ENCODE measurements around the gene PTPN2.

DNA sequence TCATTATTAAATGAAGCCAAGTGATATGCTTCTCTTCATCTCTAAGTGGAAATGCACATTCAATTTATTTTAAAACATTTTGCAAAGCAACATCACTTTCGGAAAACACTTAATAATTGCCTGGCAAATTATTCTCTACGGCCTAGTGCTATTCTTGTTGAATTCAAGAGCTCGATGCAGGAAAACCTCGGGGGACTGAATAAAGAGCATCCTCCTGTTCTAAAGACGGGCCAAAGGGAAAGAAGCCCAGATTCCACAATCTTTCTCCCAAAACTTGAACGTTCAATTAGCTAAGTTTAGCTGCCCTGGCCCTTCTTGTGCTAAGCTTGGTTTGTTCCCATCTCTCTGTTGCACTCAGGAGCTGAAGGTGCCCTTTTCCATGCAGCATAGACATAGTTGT, 40.6 kb upstream of the PTPN2 start:
- TF ChIP-seq, protein P1, sequence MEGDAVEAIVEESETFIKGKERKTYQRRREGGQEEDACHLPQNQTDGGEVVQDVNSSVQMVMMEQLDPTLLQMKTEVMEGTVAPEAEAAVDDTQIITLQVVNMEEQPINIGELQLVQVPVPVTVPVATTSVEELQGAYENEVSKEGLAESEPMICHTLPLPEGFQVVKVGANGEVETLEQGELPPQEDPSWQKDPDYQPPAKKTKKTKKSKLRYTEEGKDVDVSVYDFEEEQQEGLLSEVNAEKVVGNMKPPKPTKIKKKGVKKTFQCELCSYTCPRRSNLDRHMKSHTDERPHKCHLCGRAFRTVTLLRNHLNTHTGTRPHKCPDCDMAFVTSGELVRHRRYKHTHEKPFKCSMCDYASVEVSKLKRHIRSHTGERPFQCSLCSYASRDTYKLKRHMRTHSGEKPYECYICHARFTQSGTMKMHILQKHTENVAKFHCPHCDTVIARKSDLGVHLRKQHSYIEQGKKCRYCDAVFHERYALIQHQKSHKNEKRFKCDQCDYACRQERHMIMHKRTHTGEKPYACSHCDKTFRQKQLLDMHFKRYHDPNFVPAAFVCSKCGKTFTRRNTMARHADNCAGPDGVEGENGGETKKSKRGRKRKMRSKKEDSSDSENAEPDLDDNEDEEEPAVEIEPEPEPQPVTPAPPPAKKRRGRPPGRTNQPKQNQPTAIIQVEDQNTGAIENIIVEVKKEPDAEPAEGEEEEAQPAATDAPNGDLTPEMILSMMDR (IDR thresholded peaks at IDR 0.05; ENCODE audit: low read depth, low read length) = no peak
- TF ChIP-seq EZH2phosphoT487 (IDR thresholded peaks at IDR 0.05; ENCODE audit: low read depth) = no peak
